ENCODE data around the gene CAP1. TPM values are rescaled to one million over a fixed set of nuclear protein-coding genes. Genes with fewer than 3 reads are reported as not detected.

The CAP1 gene
- polyA plus RNA-seq, 1 of the 3 experiments (the other 2 are of a cell fraction): 244 TPM

DNA sequence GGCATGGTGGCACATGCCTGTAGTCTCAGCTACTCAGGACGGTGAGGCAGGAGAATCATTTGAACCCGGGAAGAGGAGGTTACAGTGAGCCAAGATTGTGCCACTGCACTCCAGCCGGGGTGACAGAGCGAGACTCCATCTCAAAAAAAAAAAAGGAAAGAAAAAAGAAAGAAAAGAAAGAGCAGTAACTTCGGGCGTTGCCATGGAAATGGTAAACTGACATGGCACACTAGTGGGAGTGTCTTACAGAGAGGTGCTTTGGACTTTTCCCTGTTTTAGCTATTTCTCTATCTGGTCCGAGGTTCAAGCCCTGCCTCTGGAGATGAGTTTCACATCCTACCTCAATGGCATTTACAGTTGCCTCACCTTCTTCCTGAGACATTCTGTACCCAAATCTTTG is 79.6 kb downstream of the CAP1 start:
- CTCF ChIA-PET: interaction anchor here (1.9 kb wide), 1 partner anchor 33 kb away, joined by 8 read pairs; no protein-coding TSS in a partner anchor
- peaks cover 33% of the 10 kb centered on the region; the same call in 1 of the 2 replicates for H3K27me3 ChIP-seq (ENCODE audit: insufficient read depth)
- H3K4me3 ChIP-seq (ENCODE audit: low read depth in 2 of 2, low read length in 1 of 2): no peak overlapping the region
- no peaks in the 10 kb centered on the region for H4K20me1 ChIP-seq (ENCODE audit: insufficient read depth)
- H3F3A ChIP-seq (replicated peaks; ENCODE audit: insufficient read depth): no peaks in the 10 kb centered on the region
- WGBS (ENCODE audit: low lambda C conversion rate): 22% methylated on average over 7 of the region's 7 CpGs
- H3K4me2 ChIP-seq: no peak overlapping the region
- H3K9ac ChIP-seq: no peak overlapping the region
- no peaks in the 10 kb centered on the region for H3K36me3 ChIP-seq (replicated peaks in 1 of 2; ENCODE audit: control insufficient read depth in 1 of 2, insufficient read depth in 2 of 2, low read length in 1 of 2)
- no peak overlapping the region for H3K27ac ChIP-seq (ENCODE audit: low read depth in 2 of 2, low read length in 1 of 2)
- POLR2A ChIA-PET: no interaction called here
- no peaks in the 10 kb centered on the region for H3K4me1 ChIP-seq (ENCODE audit: control insufficient read depth in 1 of 2, insufficient read depth in 2 of 2, low read depth in 1 of 2, low read length in 1 of 2)
- H3K79me2 ChIP-seq (ENCODE audit: insufficient read depth): no peaks in the 10 kb centered on the region
- no peak for DNase-seq
- TF ChIP-seq GABPA (IDR thresholded peaks at IDR 0.05; ENCODE audit: low read depth): no peak
- TF ChIP-seq, protein P1, sequence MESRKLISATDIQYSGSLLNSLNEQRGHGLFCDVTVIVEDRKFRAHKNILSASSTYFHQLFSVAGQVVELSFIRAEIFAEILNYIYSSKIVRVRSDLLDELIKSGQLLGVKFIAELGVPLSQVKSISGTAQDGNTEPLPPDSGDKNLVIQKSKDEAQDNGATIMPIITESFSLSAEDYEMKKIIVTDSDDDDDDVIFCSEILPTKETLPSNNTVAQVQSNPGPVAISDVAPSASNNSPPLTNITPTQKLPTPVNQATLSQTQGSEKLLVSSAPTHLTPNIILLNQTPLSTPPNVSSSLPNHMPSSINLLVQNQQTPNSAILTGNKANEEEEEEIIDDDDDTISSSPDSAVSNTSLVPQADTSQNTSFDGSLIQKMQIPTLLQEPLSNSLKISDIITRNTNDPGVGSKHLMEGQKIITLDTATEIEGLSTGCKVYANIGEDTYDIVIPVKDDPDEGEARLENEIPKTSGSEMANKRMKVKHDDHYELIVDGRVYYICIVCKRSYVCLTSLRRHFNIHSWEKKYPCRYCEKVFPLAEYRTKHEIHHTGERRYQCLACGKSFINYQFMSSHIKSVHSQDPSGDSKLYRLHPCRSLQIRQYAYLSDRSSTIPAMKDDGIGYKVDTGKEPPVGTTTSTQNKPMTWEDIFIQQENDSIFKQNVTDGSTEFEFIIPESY (IDR thresholded peaks at IDR 0.05; ENCODE audit: borderline replicate concordance, low read depth): no peak
- no peak for TF ChIP-seq RFX5 (IDR thresholded peaks at IDR 0.05; ENCODE audit: low read length)
- H2AFZ ChIP-seq (ENCODE audit: low read depth): no peak overlapping the region
- no peaks in the 10 kb centered on the region for H3K9me3 ChIP-seq
- no peaks in the 10 kb centered on the region for H3K9me2 ChIP-seq

Other genes starting within 250 kb of the CAP1 start
- 11.8 and 15.4 TPM in 2 replicates for gene TRIT1, start 157.2 kb upstream of the CAP1 start, polyA plus RNA-seq (2012; rRNA removed)
- gene MYCL, start 138.8 kb upstream of the CAP1 start, polyA plus RNA-seq (2012; rRNA removed): 0.48 and 0.57 TPM in 2 replicates
- gene MFSD2A, start 85.6 kb upstream of the CAP1 start, polyA plus RNA-seq (2012; rRNA removed): 4.1 and 6.3 TPM in 2 replicates
- gene PPT1, start 56.5 kb downstream of the CAP1 start, polyA plus RNA-seq (2012; rRNA removed): 26.0 and 37.6 TPM in 2 replicates
- 2.3 and 3.0 TPM in 2 replicates for gene RLF, start 120.7 kb downstream of the CAP1 start, polyA plus RNA-seq (2012; rRNA removed)
- 0.19 TPM in 1 of 2 replicates, not detected in the other for gene TMCO2, start 207.2 kb downstream of the CAP1 start, polyA plus RNA-seq (2012; rRNA removed)
- 13.7 and 15.4 TPM in 2 replicates for gene ZMPSTE24, start 217.5 kb downstream of the CAP1 start, polyA plus RNA-seq (2012; rRNA removed)

Measured in SK-N-SH (cell line).